Upper lobe of right lung (tissue), 1 donor: ENCODE data around the gene TRPM1. TPM values are rescaled to one million over a fixed set of nuclear protein-coding genes. Genes with fewer than 3 reads are reported as not detected.

Source experiments
- ATAC-seq: fragments of 200-7000 bp; cut with Tn5 transposase; one replicate; pipeline ENCODE4 v1.9.1; 2020; ENCODE audit warnings: mild to moderate bottlenecking, moderate library complexity
- DNase-seq: peaks from one replicate; pipeline ENCODE4 v3.0.0-alpha.2; 2020
- H3K27ac ChIP-seq: fragments of 200-600 bp; one replicate; pipeline ENCODE4 v1.8.0; 2022
- H3K27me3 ChIP-seq: fragments of 200-600 bp; one replicate; pipeline ENCODE4 v1.8.0; 2022; ENCODE audit warnings: mild to moderate bottlenecking
- H3K36me3 ChIP-seq: fragments of 200-600 bp; one replicate; pipeline ENCODE4 v1.8.0; 2022
- H3K4me1 ChIP-seq: fragments of 200-600 bp; one replicate; pipeline ENCODE4 v1.8.0; 2022
- H3K4me3 ChIP-seq: fragments of 200-600 bp; one replicate; pipeline ENCODE4 v1.8.0; 2022; ENCODE audit warnings: mild to moderate bottlenecking
- H3K9me3 ChIP-seq: fragments of 200-600 bp; one replicate; pipeline ENCODE4 v1.8.0; 2022
- CTCF ChIP-seq: fragments of 200-600 bp; IDR thresholded peaks from one replicate; pipeline ENCODE4 v1.8.0; 2022; ENCODE audit warnings: antibody characterized with exemption
- intact Hi-C: fragments of 100-400 bp; cut with DNase I; formaldehyde crosslinking; loops from one replicate; pipeline ENCODE4 v1.11.0; 2022
- total RNA-seq: library from RNA; stranded (reverse); fragmentation: NEBNext Ultra II Directional; extraction: Animal tissue kit (Norgen Biotek cat#: 25700); gene quantifications from one replicate; pipeline ENCODE4 v1.2.1, GENCODE V29; 2021
- donor health status: DM: no; HTN: yes; CAD: no; lungs with severe emphysema.

Gene TRPM1
- total RNA-seq, 1 donor from 2014 or later, result not detected

- TF ChIP-seq CTCF, result no peak
- Histone ChIP-seq H3K9me3 (no peaks in the 10 kb centered on the region), H3K27me3 (no peaks in the 10 kb centered on the region), H3K4me1 (no peaks in the 10 kb centered on the region), H3K4me3 (no peak overlapping the region), H3K36me3 (no peaks in the 10 kb centered on the region), H3K27ac (no peak overlapping the region)
- ATAC-seq, result no peak
- DNase-seq, result no peak
- intact Hi-C loops, result no loop called here
Measured at GRCh38 chr15:31147944-31148296, 46.4 kb upstream of the TRPM1 start.

GRCh38 chr15:31147456-31147855, 45.9 kb upstream of the TRPM1 start:
- no peak overlapping the region for H3K4me3 ChIP-seq
- no peak for DNase-seq
- H3K36me3 ChIP-seq, result no peaks in the 10 kb centered on the region
- H3K27ac ChIP-seq, result no peak overlapping the region
- no peaks in the 10 kb centered on the region for H3K4me1 ChIP-seq
- no peaks in the 10 kb centered on the region for H3K9me3 ChIP-seq
- no peak for ATAC-seq
- H3K27me3 ChIP-seq, result no peaks in the 10 kb centered on the region
- intact Hi-C loops, result no loop called here
- TF ChIP-seq CTCF, result no peak

GRCh38 chr15:31145271-31145911, 43.9 kb upstream of the TRPM1 start:
- intact Hi-C loops, result no loop called here
- TF ChIP-seq CTCF, result no peak
- Histone ChIP-seq H3K27me3 (no peaks in the 10 kb centered on the region), H3K36me3 (no peaks in the 10 kb centered on the region), H3K4me1 (no peaks in the 10 kb centered on the region), H3K4me3 (no peak overlapping the region), H3K27ac (no peak overlapping the region), H3K9me3 (no peaks in the 10 kb centered on the region)
- no peak for ATAC-seq
- DNase-seq, result no peak

GRCh38 chr15:31141792-31142191, 40.3 kb upstream of the TRPM1 start:
- no peak overlapping the region for H3K27ac ChIP-seq
- TF ChIP-seq CTCF, result no peak
- no peak overlapping the region for H3K4me3 ChIP-seq
- H3K27me3 ChIP-seq, result no peaks in the 10 kb centered on the region
- intact Hi-C loops, result no loop called here
- ATAC-seq, result no peak
- no peaks in the 10 kb centered on the region for H3K9me3 ChIP-seq
- no peak for DNase-seq
- no peaks in the 10 kb centered on the region for H3K36me3 ChIP-seq
- no peaks in the 10 kb centered on the region for H3K4me1 ChIP-seq

GRCh38 chr15:31136607-31137328, 35.2 kb upstream of the TRPM1 start:
- TF ChIP-seq CTCF, result no peak
- Histone ChIP-seq H3K36me3 (no peaks in the 10 kb centered on the region), H3K9me3 (no peaks in the 10 kb centered on the region), H3K27ac (no peak overlapping the region), H3K27me3 (no peaks in the 10 kb centered on the region), H3K4me3 (no peak overlapping the region), H3K4me1 (no peaks in the 10 kb centered on the region)
- no peak for DNase-seq
- no peak for ATAC-seq
- intact Hi-C loops, result no loop called here
